Measurements from ENCODE around the gene PRKAG3. TPM values are rescaled to one million over a fixed set of nuclear protein-coding genes. Genes with fewer than 3 reads are reported as not detected.

PRKAG3 gene
- total and polyA plus RNA-seq, 9 of the 15 experiments (the other 6 are each of a cell fraction or from before 2014, with no cell fraction given): not detected

DNA sequence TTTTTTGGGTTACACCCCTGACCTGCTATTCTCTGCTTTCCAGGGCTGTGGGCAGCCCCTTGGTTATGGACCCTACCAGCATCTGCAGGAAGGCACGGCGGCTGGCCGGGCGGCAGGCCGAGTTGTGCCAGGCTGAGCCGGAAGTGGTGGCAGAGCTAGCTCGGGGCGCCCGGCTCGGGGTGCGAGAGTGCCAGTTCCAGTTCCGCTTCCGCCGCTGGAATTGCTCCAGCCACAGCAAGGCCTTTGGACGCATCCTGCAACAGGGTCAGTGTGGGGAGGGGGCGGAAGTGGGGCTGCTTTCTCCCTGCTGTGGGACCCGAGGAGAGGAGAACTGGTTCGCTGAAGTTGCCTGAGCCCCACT is 39.4 kb upstream of the PRKAG3 start (continued):
- TF ChIP-seq, protein P1, sequence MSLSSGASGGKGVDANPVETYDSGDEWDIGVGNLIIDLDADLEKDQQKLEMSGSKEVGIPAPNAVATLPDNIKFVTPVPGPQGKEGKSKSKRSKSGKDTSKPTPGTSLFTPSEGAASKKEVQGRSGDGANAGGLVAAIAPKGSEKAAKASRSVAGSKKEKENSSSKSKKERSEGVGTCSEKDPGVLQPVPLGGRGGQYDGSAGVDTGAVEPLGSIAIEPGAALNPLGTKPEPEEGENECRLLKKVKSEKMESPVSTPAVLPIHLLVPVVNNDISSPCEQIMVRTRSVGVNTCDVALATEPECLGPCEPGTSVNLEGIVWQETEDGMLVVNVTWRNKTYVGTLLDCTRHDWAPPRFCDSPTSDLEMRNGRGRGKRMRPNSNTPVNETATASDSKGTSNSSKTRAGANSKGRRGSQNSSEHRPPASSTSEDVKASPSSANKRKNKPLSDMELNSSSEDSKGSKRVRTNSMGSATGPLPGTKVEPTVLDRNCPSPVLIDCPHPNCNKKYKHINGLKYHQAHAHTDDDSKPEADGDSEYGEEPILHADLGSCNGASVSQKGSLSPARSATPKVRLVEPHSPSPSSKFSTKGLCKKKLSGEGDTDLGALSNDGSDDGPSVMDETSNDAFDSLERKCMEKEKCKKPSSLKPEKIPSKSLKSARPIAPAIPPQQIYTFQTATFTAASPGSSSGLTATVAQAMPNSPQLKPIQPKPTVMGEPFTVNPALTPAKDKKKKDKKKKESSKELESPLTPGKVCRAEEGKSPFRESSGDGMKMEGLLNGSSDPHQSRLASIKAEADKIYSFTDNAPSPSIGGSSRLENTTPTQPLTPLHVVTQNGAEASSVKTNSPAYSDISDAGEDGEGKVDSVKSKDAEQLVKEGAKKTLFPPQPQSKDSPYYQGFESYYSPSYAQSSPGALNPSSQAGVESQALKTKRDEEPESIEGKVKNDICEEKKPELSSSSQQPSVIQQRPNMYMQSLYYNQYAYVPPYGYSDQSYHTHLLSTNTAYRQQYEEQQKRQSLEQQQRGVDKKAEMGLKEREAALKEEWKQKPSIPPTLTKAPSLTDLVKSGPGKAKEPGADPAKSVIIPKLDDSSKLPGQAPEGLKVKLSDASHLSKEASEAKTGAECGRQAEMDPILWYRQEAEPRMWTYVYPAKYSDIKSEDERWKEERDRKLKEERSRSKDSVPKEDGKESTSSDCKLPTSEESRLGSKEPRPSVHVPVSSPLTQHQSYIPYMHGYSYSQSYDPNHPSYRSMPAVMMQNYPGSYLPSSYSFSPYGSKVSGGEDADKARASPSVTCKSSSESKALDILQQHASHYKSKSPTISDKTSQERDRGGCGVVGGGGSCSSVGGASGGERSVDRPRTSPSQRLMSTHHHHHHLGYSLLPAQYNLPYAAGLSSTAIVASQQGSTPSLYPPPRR (CRISPR knock-in tag; IDR thresholded peaks at IDR 0.05; ENCODE audit: borderline replicate concordance): no peak
- TF ChIP-seq CHD7 (IDR thresholded peaks at IDR 0.05; ENCODE audit: low read depth, low read length): no peak
- TF ChIP-seq EP300 (IDR thresholded peaks at IDR 0.05; ENCODE audit: low read length): no peak
- no peak for TF ChIP-seq ZNF586 (CRISPR knock-in tag; conservative IDR thresholded peaks at IDR 0.05)
- TF ChIP-seq ZSCAN29 (IDR thresholded peaks at IDR 0.05): no peak
- TF ChIP-seq GATAD2A (IDR thresholded peaks at IDR 0.05): no peak
- no peak for TF ChIP-seq ZC3H8 (IDR thresholded peaks at IDR 0.05)
- no peak for TF ChIP-seq ZBTB12 (CRISPR knock-in tag; IDR thresholded peaks at IDR 0.05)
- TF ChIP-seq THRB (CRISPR knock-in tag; conservative IDR thresholded peaks at IDR 0.05): no peak
- TF ChIP-seq ILF3 (IDR thresholded peaks at IDR 0.05; ENCODE audit: borderline replicate concordance): no peak

Measured in K562 (cell line).